ENCODE results near the gene SIGLEC5.

The SIGLEC5 gene

GRCh38 chr19:51644636-51645271, 14.6 kb upstream of the SIGLEC5 start:
- Mint-ChIP-seq H3K4me1 (ENCODE audit: low read depth) (no peaks in the 10 kb centered on the region), H3K27ac (no peak overlapping the region), H3K9me3 (ENCODE audit: low read depth) (no peaks in the 10 kb centered on the region)

DNA sequence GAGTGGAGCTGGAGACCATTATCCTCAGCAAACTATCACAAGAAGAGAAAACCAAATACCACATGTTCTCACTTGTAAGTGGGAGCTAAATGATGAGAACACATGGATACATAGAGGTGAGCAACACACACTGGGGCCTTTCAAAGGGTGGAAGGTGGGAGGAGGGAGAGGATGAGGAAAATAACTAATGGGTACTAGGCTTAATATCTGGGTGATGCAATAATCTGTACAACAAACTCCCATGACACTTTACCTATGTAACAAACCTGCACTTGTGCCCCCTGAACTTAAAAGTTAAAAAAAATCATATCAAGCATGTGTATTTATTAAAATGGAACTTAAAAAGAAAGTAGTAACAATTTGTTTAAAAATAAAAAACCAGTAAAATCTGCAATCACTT, 11.4 kb upstream of the SIGLEC5 start:
- no peak overlapping the region for H3K27ac Mint-ChIP-seq
- no peaks in the 10 kb centered on the region for H3K9me3 Mint-ChIP-seq (ENCODE audit: low read depth)
- no peaks in the 10 kb centered on the region for H3K4me1 Mint-ChIP-seq (ENCODE audit: low read depth)
- H3K36me3 Mint-ChIP-seq, result no peaks in the 10 kb centered on the region
- H3K4me3 Mint-ChIP-seq, result no peak overlapping the region
- peaks cover 47% of the 10 kb centered on the region for H3K27me3 Mint-ChIP-seq

More at GRCh38 chr19:51644636-51645271, 14.6 kb upstream of the SIGLEC5 start:
- no peaks in the 10 kb centered on the region for H3K36me3 Mint-ChIP-seq
- H3K4me3 Mint-ChIP-seq, result no peak overlapping the region
- H3K27me3 Mint-ChIP-seq, result peaks cover 32% of the 10 kb centered on the region

- Mint-ChIP-seq H3K4me3 (no peak overlapping the region), H3K4me1 (ENCODE audit: low read depth) (no peaks in the 10 kb centered on the region), H3K27ac (no peak overlapping the region), H3K36me3 (no peaks in the 10 kb centered on the region), H3K9me3 (ENCODE audit: low read depth) (no peaks in the 10 kb centered on the region), H3K27me3 (peaks cover 47% of the 10 kb centered on the region)
Observed at GRCh38 chr19:51640386-51640785, 10.2 kb upstream of the SIGLEC5 start.

DNA sequence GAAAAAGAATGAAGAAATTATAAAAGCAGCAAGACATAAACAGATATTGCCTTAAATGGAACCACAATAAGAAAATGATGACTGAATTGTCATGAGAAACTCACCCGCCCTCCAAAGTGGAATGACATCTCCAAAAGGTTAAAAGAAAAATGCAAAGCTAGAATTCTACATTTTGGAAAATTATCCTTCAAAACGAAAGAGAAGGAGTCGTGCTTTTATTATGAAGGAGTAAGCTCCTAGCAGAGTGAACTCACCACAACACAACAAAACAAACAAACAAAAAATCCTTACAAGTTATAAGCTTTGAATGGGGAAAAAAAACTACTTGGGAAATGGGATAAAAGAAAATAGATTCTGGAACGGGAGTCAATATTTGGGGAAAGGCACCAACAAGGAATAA, 9.7 kb upstream of the SIGLEC5 start:
- peaks cover 43% of the 10 kb centered on the region for H3K27me3 Mint-ChIP-seq
- no peak overlapping the region for H3K27ac Mint-ChIP-seq
- no peak overlapping the region for H3K4me3 Mint-ChIP-seq
- no peaks in the 10 kb centered on the region for H3K36me3 Mint-ChIP-seq
- no peaks in the 10 kb centered on the region for H3K4me1 Mint-ChIP-seq (ENCODE audit: low read depth)
- H3K9me3 Mint-ChIP-seq (ENCODE audit: low read depth), result no peaks in the 10 kb centered on the region

- Mint-ChIP-seq H3K4me1 (ENCODE audit: low read depth) (no peaks in the 10 kb centered on the region), H3K9me3 (ENCODE audit: low read depth) (no peaks in the 10 kb centered on the region), H3K27me3 (peaks cover 31% of the 10 kb centered on the region), H3K27ac (no peak overlapping the region), H3K36me3 (no peaks in the 10 kb centered on the region), H3K4me3 (no peak overlapping the region)
Observed at GRCh38 chr19:51637362-51637978, 7.3 kb upstream of the SIGLEC5 start.

DNA sequence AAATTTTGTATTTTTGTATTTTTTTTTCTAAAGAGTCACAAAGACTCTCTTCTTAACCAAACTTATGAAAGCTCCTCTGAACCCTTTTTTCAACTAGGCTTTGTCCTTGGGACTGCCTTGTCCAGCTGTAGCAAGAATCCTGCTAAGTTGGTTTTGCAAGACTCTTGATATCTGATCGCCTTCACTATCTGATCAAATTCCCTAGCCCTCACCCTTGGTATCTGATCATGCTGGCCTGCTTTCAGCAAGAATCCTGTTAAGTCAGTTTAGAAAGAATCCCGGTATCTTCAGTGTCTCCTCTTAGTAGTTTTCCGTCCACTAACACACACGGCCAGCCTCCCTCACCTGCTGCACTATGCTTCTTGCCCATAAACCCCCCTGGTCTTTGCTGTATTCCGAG, 1.9 kb upstream of the SIGLEC5 start:
- Mint-ChIP-seq H3K36me3 (no peaks in the 10 kb centered on the region), H3K27me3 (peaks cover 9% of the 10 kb centered on the region), H3K27ac (no peak overlapping the region), H3K9me3 (ENCODE audit: low read depth) (no peaks in the 10 kb centered on the region), H3K4me1 (ENCODE audit: low read depth) (no peaks in the 10 kb centered on the region), H3K4me3 (no peak overlapping the region)

DNA sequence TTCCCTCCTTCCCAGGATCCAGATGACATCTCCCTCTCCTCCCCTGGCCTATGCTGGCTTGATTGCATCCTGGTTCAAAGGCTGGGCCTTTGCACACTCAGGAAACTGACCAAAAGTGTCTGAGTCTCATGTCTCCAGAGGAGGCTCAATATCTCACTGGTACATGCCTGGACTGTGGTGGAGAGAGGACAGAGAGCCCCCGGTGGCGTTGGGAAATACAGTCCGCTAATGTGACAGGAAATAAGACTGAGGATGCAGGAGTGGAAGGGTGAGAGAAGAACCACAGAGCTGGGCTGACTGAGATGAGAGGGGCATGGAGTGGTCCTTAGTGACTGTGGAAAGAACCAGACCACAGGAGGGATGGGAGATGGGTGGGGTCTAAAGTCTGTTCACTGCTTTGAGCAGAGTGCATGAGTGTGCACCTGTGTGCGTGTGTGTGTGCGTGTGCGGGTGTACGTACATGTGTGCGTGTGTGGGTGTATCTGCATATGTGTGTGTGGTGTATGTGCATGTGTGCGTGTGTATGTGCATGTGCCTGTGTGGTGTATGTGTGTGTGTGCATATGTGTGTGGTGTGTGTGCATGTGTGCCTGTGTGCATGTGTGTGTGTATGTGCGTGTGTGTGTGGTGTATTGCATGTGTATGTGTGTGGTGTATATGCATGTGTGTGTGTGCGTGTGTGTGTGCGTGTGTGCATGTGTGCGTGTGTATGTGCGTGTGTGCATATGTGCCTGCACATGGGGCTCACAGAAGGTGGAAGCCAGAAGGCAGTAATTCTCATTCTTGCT, 1.9 kb downstream of the SIGLEC5 start:
- H3K36me3 Mint-ChIP-seq, result no peaks in the 10 kb centered on the region
- peaks cover 16% of the 10 kb centered on the region for H3K27me3 Mint-ChIP-seq
- H3K9me3 Mint-ChIP-seq (ENCODE audit: low read depth), result no peaks in the 10 kb centered on the region
- no peaks in the 10 kb centered on the region for H3K4me1 Mint-ChIP-seq (ENCODE audit: low read depth)
- H3K4me3 Mint-ChIP-seq, result no peak overlapping the region
- no peak overlapping the region for H3K27ac Mint-ChIP-seq

- H3K36me3 Mint-ChIP-seq, result no peaks in the 10 kb centered on the region
- H3K9me3 Mint-ChIP-seq (ENCODE audit: low read depth), result no peaks in the 10 kb centered on the region
- no peak overlapping the region for H3K4me3 Mint-ChIP-seq
- peaks cover 16% of the 10 kb centered on the region for H3K27me3 Mint-ChIP-seq
- H3K4me1 Mint-ChIP-seq (ENCODE audit: low read depth), result no peaks in the 10 kb centered on the region
- H3K27ac Mint-ChIP-seq, result no peak overlapping the region
Observed at GRCh38 chr19:51627491-51628138, 2.6 kb downstream of the SIGLEC5 start.

DNA sequence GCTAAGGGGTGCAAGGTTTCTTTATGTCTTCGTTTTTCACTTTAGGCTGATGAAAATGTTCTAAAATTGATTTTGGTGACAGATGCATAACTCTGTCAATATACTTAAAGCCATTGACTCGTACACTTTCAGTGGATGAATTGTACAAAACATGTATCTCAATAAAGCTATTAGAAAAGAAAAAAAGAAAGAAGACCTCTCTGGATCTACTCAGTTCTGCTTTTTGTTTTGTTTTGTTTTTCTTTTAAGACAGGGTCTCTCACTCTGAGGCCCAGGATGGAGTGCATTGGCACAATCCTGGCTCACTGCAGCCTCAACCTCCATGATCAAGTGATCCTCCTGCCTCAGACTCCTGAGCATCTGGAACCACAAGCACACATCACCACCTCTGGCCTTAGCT, 3.5 kb downstream of the SIGLEC5 start:
- no peaks in the 10 kb centered on the region for H3K9me3 Mint-ChIP-seq (ENCODE audit: low read depth)
- H3K4me3 Mint-ChIP-seq, result no peak overlapping the region
- no peaks in the 10 kb centered on the region for H3K36me3 Mint-ChIP-seq
- H3K27ac Mint-ChIP-seq, result no peak overlapping the region
- no peaks in the 10 kb centered on the region for H3K4me1 Mint-ChIP-seq (ENCODE audit: low read depth)
- peaks cover 16% of the 10 kb centered on the region for H3K27me3 Mint-ChIP-seq

DNA sequence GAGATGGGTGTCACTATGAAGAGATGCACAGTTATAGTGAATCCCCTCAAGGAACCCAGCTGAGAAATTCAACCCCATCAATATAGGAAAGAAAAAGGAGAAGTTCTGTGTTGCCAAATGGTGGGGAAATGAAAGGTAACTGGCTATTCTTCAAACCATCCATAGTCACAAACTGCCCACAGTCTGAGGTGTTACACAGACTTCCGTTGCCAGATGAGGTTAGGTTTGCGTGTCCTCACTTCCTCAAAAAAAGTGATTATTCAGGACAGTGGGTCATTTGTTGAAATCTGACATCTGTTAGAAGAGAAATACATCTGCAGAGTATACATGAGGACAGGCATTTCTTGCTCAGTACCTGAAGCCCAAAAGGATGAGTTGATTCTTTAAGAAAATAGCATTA, 9.0 kb downstream of the SIGLEC5 start:
- Mint-ChIP-seq H3K36me3 (no peaks in the 10 kb centered on the region), H3K4me3 (no peak overlapping the region), H3K9me3 (ENCODE audit: low read depth) (no peaks in the 10 kb centered on the region), H3K4me1 (ENCODE audit: low read depth) (no peaks in the 10 kb centered on the region), H3K27ac (no peak overlapping the region), H3K27me3 (peaks cover 9% of the 10 kb centered on the region)

- peaks cover 34% of the 10 kb centered on the region for H3K27me3 Mint-ChIP-seq
- H3K27ac Mint-ChIP-seq, result no peak overlapping the region
- peaks cover 16% of the 10 kb centered on the region for H3K9me3 Mint-ChIP-seq (ENCODE audit: low read depth)
- H3K36me3 Mint-ChIP-seq, result peaks cover 7% of the 10 kb centered on the region
- H3K4me3 Mint-ChIP-seq, result no peak overlapping the region
- no peaks in the 10 kb centered on the region for H3K4me1 Mint-ChIP-seq (ENCODE audit: low read depth)
Observed at GRCh38 chr19:51615991-51616390, 14.2 kb downstream of the SIGLEC5 start.

DNA sequence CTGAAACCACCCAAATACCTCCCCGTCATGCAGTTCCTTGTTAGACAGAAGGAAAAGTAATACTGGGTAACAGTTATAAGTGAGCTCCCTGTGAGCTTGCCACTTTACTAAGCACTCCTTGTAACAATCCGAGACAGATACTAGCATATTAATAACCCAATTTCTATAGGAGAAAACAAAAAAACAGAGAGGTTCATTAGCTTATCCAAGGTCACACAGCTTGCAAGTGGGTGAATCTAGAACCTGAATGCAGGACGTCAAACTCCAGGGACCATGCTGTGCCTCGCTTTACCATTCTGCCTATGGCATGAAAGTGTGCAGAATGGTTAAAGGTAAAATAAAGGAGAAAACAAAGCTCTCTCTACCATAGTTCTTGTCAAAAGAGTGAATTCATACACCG, 15.4 kb downstream of the SIGLEC5 start:
- Mint-ChIP-seq H3K4me3 (no peak overlapping the region), H3K27me3 (peaks cover 38% of the 10 kb centered on the region), H3K9me3 (ENCODE audit: low read depth) (peaks cover 23% of the 10 kb centered on the region), H3K4me1 (ENCODE audit: low read depth) (no peaks in the 10 kb centered on the region), H3K36me3 (peaks cover 7% of the 10 kb centered on the region), H3K27ac (no peak overlapping the region)

DNA sequence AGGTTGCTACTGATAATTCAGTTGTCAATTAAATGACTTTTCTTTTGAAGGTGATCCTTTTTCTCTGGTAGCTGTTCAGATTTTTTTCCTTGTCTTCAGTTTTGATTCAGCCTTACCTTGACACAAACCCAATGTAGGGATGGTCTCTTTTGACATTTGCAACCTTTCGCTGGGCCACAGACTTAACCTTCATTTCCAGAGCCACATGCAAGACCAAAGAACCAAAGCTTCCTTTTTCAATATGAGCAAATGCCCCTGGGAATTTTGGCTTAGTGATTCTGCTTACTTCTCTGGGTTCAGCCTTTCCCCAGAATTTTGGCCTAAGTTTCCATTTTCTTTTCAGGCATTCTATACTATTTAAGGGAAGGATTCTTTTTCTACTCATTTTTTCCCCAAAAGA, 19.6 kb downstream of the SIGLEC5 start:
- Mint-ChIP-seq H3K27me3 (peaks cover 35% of the 10 kb centered on the region), H3K4me1 (ENCODE audit: low read depth) (peaks cover 11% of the 10 kb centered on the region), H3K4me3 (no peak overlapping the region)

DNA sequence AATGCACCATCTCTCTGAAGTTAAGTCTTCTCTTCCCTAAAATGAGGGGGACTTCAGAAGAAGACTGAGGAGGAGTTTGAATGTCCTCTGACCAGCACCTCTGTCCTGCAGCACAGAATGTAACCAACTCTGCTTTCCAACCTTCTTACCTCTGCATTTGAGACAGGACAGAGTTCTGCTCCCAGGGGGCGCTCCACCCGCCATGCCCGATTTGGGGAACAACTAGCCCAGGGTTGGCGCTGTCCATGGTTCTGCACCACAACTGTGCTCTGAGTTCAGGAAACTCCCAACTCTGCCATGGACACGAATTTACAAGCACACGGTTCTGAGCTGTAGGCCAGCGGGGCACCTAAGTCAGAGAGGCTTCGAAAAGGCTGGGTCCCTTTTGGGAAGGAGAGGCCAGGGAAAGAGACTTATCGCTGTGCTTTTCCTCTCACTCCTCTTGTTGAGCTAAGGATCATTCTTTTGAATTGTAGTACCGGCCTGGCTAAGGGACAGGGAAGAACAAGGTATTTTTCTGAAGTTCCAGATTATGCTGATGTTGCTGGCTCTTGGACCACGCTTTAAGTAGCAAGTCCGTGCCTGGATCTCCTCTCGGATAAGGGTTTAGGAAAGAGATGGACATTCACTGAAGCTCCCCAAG, 22.2 kb downstream of the SIGLEC5 start:
- Mint-ChIP-seq H3K27me3 (peaks cover 26% of the 10 kb centered on the region), H3K36me3 (peaks cover 16% of the 10 kb centered on the region), H3K4me1 (ENCODE audit: low read depth) (peaks cover 11% of the 10 kb centered on the region), H3K27ac (no peak overlapping the region), H3K4me3 (no peak overlapping the region), H3K9me3 (ENCODE audit: low read depth) (peaks cover 22% of the 10 kb centered on the region)

More for the DNA sequence above, 19.6 kb downstream of the SIGLEC5 start:
- Mint-ChIP-seq H3K9me3 (ENCODE audit: low read depth) (peaks cover 23% of the 10 kb centered on the region), H3K27ac (no peak overlapping the region), H3K36me3 (peaks cover 9% of the 10 kb centered on the region)

GRCh38 chr19:51607077-51607476, 23.1 kb downstream of the SIGLEC5 start:
- H3K4me1 Mint-ChIP-seq (ENCODE audit: low read depth), result peaks cover 11% of the 10 kb centered on the region
- peaks cover 12% of the 10 kb centered on the region for H3K36me3 Mint-ChIP-seq
- H3K4me3 Mint-ChIP-seq, result no peak overlapping the region
- H3K9me3 Mint-ChIP-seq (ENCODE audit: low read depth), result peaks cover 17% of the 10 kb centered on the region
- peak overlapping the region; percentile 51 for H3K27ac Mint-ChIP-seq
- H3K27me3 Mint-ChIP-seq, result peaks cover 22% of the 10 kb centered on the region
